OCI-LY3 (cell line): ENCODE data around the gene SPACA7.
"Not testable (repeated sequence)": the region's sequence is repeated elsewhere in the genome, so short reads cannot be mapped to it uniquely, and the experiment has no call there.

Experiments used
- H2AFZ ChIP-seq: fragments of 200-600, 300-600 bp; shearing (Covaris generic); 2 replicates; pipeline ENCODE4 v1.6.0; 2014; ENCODE audit warnings: antibody characterized with exemption, low read depth, low read length
- H3K27ac ChIP-seq: fragments of 200-600, 300-600 bp; sonication (generic); 2 replicates; pipeline ENCODE4 v1.5.1; 2014; ENCODE audit warnings: mild to moderate bottlenecking, low read length, moderate library complexity, mixed read lengths
- H3K27me3 ChIP-seq: fragments of 200-600, 300-600 bp; sonication (generic); 2 replicates; pipeline ENCODE4 v1.6.1; 2014; ENCODE audit warnings: low read depth, low read length, mixed read lengths
- H3K36me3 ChIP-seq: fragments of 200-600, 300-600 bp; sonication (generic); replicated peaks from 2 replicates; pipeline ENCODE3; 2014; ENCODE audit warnings: low read depth, low read length, mixed read lengths
- H3K4me1 ChIP-seq: fragments of 300-600, 200-600 bp; sonication (generic); 2 replicates; pipeline ENCODE4 v1.6.1; 2014; ENCODE audit warnings: low read length, mixed read lengths
- H3K4me2 ChIP-seq: fragments of 200-600, 300-600 bp; sonication (generic); 2 replicates; pipeline ENCODE4 v1.6.1; 2014; ENCODE audit warnings: low read length, mixed read lengths
- H3K4me3 ChIP-seq: fragments of 300-600, 200-600 bp; sonication (generic); 2 replicates; pipeline ENCODE4 v1.5.1; 2014; ENCODE audit warnings: antibody characterized with exemption, mild to moderate bottlenecking, low read length, moderate library complexity
- H3K79me2 ChIP-seq: fragments of 300-600, 200-600 bp; shearing (Covaris generic); 2 replicates; pipeline ENCODE4 v1.6.1; 2014; ENCODE audit warnings: mild to moderate bottlenecking, low read length, mixed read lengths
- H3K9ac ChIP-seq: fragments of 300-600, 200-600 bp; shearing (Covaris generic); 2 replicates; pipeline ENCODE4 v1.6.0; 2014; ENCODE audit warnings: mild to moderate bottlenecking, low read length, moderate library complexity
- H3K9me3 ChIP-seq: fragments of 200-600, 300-600 bp; shearing (Covaris generic); 2 replicates; pipeline ENCODE4 v1.6.1; 2014; ENCODE audit warnings: low read length, mixed read lengths; ENCODE audit not compliant: insufficient read depth
- H4K20me1 ChIP-seq: fragments of 200-600, 300-600 bp; sonication (generic); 2 replicates; pipeline ENCODE4 v1.6.1; 2016; ENCODE audit warnings: low read length, mixed read lengths; ENCODE audit not compliant: insufficient read depth
- EZH2phosphoT487 ChIP-seq: fragments of 200-600 bp; shearing (Covaris generic); IDR thresholded peaks from 2 replicates; pipeline ENCODE4 v1.6.1; 2018; ENCODE audit warnings: antibody characterized with exemption, mixed run types, low read depth
- TF ChIP-seq, protein P1 (sequence below): fragments of 200-600, 300-600 bp; sonication (generic); IDR thresholded peaks from 2 replicates; pipeline ENCODE4 v1.5.1; 2014; ENCODE audit warnings: antibody characterized with exemption, low read length, low read depth

Gene SPACA7

DNA sequence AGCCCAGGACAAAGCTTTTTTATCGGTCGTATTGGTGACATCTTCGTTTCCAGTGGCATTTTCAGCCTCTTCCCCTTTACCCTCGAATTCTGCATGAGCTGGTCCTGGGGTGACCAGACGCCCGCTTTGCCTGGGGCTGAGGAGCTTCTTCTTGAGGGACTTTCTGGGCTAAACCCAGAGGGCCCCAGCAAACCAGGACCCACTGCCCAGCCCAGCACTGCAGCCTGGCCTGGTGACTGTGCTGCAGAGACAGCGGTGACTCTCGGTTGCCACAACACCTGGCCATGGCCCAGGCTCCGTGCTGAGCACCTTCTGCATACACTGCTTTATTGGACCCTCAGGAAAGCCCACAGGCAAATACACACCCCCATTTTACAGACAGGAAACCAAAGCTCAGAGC is 21.0 kb downstream of the SPACA7 start:
- no peak overlapping the region for H3K27ac ChIP-seq

GRCh38 chr13:112398347-112398746 is 22.2 kb downstream of the SPACA7 start:
- not testable (repeated sequence) for H3K27me3 ChIP-seq, H3K4me1 ChIP-seq, H3K4me3 ChIP-seq, H3K27ac ChIP-seq, H3K9ac ChIP-seq, H2AFZ ChIP-seq, H4K20me1 ChIP-seq, H3K36me3 ChIP-seq, H3K79me2 ChIP-seq, H3K9me3 ChIP-seq, H3K4me2 ChIP-seq

More for the DNA sequence above, 21.0 kb downstream of the SPACA7 start:
- H3K27me3 ChIP-seq, result peaks cover 3% of the 10 kb centered on the region; the same call in 1 of the 2 replicates
- H3K4me2 ChIP-seq, result no peak overlapping the region
- no peaks in the 10 kb centered on the region for H3K79me2 ChIP-seq
- no peak overlapping the region for H2AFZ ChIP-seq
- TF ChIP-seq EZH2phosphoT487, result no peak
- TF ChIP-seq, protein P1, sequence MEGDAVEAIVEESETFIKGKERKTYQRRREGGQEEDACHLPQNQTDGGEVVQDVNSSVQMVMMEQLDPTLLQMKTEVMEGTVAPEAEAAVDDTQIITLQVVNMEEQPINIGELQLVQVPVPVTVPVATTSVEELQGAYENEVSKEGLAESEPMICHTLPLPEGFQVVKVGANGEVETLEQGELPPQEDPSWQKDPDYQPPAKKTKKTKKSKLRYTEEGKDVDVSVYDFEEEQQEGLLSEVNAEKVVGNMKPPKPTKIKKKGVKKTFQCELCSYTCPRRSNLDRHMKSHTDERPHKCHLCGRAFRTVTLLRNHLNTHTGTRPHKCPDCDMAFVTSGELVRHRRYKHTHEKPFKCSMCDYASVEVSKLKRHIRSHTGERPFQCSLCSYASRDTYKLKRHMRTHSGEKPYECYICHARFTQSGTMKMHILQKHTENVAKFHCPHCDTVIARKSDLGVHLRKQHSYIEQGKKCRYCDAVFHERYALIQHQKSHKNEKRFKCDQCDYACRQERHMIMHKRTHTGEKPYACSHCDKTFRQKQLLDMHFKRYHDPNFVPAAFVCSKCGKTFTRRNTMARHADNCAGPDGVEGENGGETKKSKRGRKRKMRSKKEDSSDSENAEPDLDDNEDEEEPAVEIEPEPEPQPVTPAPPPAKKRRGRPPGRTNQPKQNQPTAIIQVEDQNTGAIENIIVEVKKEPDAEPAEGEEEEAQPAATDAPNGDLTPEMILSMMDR, result no peak
- no peaks in the 10 kb centered on the region for H3K9me3 ChIP-seq
- H3K36me3 ChIP-seq, result no peaks in the 10 kb centered on the region
- no peak overlapping the region for H3K4me3 ChIP-seq
- H3K4me1 ChIP-seq, result no peaks in the 10 kb centered on the region
- no peaks in the 10 kb centered on the region for H4K20me1 ChIP-seq
- no peak overlapping the region for H3K9ac ChIP-seq

- H4K20me1 ChIP-seq, H3K9me3 ChIP-seq, H3K9ac ChIP-seq, H3K36me3 ChIP-seq, H3K79me2 ChIP-seq, H3K4me1 ChIP-seq, H3K4me2 ChIP-seq, H2AFZ ChIP-seq, H3K27ac ChIP-seq, H3K4me3 ChIP-seq, H3K27me3 ChIP-seq: not testable (repeated sequence)
Observed at GRCh38 chr13:112409828-112410227, 33.7 kb downstream of the SPACA7 start.

DNA sequence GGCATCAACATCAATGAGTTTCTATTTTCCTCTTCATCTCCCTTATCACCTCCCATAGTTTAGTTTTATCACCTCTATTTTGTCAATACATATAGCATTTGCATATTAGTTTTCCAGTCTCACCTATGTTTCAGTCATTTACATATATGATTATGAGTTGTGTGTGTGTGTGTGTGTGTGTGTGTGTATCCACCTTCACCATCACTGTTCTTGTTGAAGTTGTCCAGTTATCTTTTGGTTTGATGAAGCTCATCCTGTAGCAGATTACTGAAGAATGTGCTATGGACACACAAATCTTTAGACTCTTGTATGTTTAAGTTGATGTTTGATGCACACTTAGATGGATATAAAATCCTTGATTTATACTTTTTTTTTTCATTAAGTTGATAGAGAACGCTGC is 40.5 kb downstream of the SPACA7 start:
- H3K9me3 ChIP-seq, result peaks cover 19% of the 10 kb centered on the region; the same call in 1 of the 2 replicates
- no peak overlapping the region for H3K27ac ChIP-seq
- H3K79me2 ChIP-seq, result no peaks in the 10 kb centered on the region
- no peak overlapping the region for H3K9ac ChIP-seq
- TF ChIP-seq, protein P1, result no peak
- no peak for TF ChIP-seq EZH2phosphoT487
- H4K20me1 ChIP-seq, result no peaks in the 10 kb centered on the region
- no peak overlapping the region for H3K4me2 ChIP-seq
- no peaks in the 10 kb centered on the region for H3K4me1 ChIP-seq
- no peaks in the 10 kb centered on the region for H3K36me3 ChIP-seq
- H2AFZ ChIP-seq, result no peak overlapping the region
- no peak overlapping the region for H3K4me3 ChIP-seq
- H3K27me3 ChIP-seq, result no peaks in the 10 kb centered on the region

GRCh38 chr13:112417079-112417478 is 40.9 kb downstream of the SPACA7 start:
- Histone ChIP-seq H2AFZ (no peak overlapping the region), H3K9me3 (peaks cover 20% of the 10 kb centered on the region; the same call in 1 of the 2 replicates), H3K4me1 (no peaks in the 10 kb centered on the region), H3K4me2 (no peak overlapping the region), H3K4me3 (no peak overlapping the region), H3K27ac (no peak overlapping the region), H3K9ac (no peak overlapping the region), H3K36me3 (no peaks in the 10 kb centered on the region), H4K20me1 (no peaks in the 10 kb centered on the region), H3K27me3 (no peaks in the 10 kb centered on the region), H3K79me2 (no peaks in the 10 kb centered on the region)
- TF ChIP-seq, protein P1, result no peak
- no peak for TF ChIP-seq EZH2phosphoT487
